GM21723 (cell line): ENCODE results near the gene RAB22A.

Source experiments
- ATAC-seq: cut with Tn5 transposase; IDR thresholded peaks from one replicate; pipeline ENCODE4 v1.9.1; 2021; ENCODE audit warnings: mild to moderate bottlenecking, moderate library complexity; ENCODE audit not compliant: unreplicated experiment

The RAB22A gene, protein sequence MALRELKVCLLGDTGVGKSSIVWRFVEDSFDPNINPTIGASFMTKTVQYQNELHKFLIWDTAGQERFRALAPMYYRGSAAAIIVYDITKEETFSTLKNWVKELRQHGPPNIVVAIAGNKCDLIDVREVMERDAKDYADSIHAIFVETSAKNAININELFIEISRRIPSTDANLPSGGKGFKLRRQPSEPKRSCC

DNA sequence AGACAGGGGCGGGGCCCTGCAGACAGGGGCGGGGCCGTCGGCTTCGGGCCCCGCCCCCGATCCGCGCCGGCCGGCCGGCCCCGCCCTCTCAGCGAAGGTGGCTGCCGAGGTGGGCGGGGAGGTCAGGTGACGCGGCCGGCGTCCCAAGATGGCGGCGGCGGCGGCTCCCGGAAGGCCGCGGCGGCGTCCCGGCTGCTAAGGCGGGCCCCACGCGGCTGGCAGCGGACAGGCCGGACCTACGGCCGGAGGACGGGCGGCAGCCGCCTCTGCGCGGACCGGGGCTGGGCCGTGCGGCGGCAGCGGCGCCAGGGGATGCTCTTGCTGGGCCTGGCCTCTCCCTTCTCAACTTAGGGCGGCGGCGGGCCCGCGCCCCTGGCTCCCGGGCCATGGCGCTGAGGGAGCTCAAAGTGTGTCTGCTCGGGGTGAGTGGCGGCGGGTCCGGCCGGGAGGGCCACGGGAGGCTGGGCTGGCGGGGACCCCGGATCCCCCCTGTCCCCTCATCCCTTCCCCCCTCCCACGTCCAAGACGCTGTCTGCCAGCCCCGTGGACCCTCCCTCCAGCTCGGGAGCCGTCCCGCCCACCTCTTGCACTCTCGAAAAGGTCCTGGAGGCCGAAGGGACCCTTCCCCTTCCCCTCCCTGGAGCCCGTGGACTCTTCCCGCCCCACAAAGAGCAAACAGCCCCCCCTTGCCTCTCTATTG, at the start of gene RAB22A:
RAB22A (plus strand) TSS at position 125 of the 700 bp plus-strand sequence; CDS start at position 387, 262 bp downstream.
- ATAC-seq: peak; percentile 71

DNA sequence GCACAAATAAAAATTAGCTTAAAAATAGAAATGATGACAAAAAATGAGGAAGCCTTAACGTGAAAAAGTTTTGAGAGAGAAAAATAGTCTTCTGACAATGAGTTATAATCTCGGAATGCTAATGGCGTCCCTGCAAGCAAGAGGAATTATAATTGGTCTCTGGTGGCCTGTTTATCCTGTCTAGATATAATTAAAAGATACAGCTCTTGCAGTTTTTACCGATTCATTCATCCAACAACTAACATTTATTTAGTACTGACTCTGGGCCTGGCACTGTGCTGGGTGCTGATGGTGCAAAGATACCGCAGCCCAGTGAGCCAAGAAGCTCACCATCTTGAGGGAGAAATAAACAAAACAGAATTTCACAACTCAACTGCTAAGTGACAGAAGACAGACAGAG, 49.5 kb upstream of the RAB22A start:
- no peak for ATAC-seq

DNA sequence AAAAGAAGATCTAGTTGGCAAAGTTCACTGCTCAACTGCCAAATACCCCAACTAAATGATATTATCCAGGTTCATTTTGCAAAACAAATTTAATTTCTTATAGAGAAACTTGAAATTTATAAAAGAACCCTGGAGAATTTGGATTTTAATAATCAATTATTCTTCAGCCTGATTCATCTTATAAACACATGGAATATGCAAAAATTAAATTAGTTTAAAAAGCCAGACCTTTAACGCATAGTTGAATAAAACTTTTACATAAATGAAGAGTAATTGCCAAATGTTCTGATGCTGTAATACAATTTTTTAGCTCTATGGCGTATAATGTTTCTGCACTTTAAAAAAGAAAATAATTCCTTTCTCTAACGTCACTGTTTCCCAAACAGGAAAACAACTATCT, 47.9 kb upstream of the RAB22A start:
- ATAC-seq: no peak

DNA sequence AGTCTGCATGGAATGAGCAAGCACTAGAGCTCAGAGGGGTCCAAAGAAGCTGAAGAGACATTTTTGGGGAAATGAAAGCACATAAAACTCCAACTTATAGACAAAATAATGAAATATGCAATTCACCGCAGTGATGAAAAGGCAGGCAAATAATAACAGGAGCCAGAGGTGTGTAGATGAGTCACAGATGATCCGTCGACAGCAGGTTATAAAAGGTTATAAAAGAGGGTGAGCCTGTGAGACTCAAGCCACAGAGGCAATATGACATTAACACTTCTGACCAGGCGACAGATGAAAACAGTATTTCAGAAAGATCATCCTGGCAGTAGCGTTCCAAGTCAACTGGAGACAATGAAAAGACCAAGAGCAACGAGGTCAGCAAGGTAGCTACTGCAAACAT, 45.2 kb upstream of the RAB22A start:
- ATAC-seq: no peak

DNA sequence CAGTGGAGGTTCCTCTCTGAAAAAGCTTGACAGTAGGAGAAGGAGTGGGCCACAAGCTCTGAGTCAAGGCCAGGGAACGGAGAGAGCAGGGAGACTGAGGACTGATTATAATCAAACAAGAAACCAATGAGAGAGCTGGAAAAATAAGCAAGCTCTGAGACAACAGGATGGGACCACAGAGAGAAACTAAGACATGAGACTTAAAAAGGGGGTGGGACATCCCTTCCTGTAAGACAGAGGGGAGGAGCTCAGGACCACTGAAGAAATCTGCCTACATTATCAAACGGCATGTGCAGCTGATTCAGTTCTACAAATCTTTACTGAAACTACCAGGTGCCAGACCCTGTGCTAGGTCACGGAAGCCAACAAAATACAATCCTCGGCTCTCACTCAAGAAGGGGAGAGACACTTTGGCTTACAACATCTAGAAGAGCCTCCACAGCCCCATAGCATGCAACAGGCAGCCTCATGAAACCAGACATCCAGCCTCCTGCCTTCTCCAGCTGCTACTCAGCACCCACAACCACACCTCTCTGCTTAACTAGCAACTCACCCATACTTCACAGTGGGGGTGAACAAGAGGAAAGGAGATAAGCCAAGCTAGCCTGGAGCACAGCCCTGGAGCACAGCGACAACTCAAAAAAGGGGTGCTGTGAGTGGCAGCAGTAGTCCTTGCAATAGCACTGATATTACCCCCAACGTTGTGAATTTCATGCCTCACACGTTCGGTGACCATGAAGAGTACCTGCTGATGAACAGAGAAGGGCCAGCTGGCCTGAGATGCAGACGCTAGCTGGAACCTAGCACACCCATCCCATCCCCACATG, 41.9 kb upstream of the RAB22A start:
- no peak for ATAC-seq

DNA sequence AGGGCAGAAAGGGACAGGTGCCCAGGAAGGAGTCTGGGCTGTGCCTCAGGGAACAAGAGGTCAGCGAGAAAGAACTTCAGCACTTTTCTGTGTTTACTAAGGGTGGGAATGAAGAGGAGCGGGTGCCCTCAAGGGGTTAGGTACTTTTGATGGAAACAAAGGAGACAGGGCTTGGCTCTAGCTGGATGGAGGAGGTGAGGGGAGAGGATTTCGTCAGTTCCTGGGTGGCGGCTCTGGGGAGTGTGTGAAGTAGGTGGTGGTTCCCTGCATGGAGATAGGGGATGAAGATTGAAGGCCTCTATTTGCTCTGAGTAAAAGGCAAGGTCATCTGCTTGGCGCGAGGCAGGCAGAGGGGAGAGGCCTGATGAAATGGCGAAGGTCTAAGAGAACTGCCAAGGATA, 41.1 kb upstream of the RAB22A start:
- no peak for ATAC-seq

DNA sequence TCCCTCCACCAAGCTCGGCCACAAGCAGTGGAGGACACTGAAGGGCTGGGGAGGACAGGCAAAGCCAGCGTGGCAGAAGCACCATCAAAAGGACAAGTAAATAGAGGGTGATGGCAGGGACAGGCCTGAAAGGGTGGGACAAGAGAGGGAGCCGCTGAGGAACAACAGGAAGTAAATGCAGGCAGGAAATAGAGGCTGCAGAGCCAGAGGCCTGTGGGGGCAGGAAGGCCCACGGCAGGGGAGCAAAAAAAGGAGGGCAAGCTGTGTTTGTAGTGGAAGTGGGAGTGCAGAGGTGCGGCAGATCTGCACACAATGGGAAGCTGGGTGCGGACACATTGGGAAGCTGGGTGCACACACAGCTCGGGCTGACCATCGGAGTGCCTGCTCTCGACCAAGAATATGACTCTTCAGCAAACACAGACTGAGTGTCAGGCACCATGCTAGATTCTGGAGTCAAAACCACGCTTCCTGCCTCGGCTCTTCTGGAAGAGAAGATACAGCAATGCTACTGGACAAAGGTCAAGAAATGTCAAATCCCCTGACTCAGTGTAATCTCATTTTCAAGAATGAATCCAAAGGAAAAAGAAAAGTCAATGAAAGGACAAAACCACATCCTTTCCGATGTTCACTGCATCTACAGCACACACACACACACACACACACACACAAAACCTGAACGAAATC, 40.4 kb upstream of the RAB22A start:
- no peak for ATAC-seq

DNA sequence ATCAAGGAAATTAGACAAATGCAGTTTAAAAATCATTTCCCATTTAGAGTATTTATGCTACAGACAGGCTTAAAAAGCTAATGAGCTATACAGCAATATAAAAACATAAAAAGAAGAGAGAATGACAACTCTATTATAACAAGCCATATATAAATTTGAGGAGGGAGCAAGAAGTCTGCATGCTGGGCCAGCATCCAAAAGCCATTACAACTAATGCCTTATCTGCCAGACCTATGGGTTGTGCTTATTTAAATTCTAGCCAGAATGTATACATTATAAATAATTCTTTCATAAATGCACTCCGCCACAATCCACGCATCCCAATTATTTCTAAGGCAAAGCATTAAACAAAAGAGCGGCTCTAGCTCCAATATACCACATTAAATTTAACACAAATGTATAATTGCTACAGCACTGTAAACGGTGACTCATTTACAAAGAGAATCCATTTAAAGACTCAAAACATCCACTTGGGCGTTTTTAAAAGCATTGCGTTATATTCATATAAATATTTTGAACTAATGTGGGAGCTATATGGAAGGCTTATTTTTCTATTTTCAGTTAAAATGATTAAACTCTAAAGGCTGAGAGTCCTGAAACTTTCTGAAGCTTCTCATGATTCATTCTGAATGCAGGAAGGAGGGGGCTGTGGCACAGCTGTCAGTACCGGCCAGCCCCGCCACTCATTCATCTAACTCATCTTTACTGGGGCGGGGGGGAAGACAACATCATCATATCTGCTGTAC, 37.7 kb upstream of the RAB22A start:
- ATAC-seq: no peak

DNA sequence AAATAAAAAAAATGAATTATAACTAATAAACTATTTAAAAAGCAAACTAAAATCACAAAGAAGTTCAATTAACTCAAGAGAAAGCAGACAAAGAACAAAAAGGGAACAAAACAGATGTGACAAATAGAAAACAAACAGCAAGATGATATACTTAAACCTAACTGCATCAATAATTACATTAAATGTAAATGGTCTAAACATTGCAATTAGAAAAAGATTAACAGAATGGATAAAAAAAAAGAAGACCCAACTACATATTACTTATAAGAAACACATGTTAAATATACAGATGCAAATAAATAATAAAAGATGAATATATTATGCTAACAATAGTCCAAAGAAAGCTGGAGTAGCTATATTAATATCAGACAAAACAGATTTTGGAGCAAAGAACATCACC, 35.1 kb upstream of the RAB22A start:
- no peak for ATAC-seq

DNA sequence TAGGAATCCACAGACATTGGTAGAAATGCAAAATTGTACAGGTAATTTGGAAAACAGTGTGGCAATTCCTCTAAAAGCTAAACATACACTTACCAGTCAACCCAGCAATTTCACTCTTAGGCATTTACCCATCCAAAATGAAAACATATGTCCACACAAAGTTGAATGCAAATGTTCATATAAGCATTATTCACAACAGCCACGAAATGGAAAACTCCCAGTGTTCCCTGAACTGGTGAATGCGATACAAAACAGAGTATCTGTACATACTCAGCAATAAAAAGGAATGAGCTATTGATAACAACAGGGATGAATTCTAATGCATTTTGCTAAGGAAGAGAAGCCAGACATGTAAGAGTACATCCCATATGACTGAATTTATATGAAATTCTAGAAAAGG, 32.4 kb upstream of the RAB22A start:
- no peak for ATAC-seq

DNA sequence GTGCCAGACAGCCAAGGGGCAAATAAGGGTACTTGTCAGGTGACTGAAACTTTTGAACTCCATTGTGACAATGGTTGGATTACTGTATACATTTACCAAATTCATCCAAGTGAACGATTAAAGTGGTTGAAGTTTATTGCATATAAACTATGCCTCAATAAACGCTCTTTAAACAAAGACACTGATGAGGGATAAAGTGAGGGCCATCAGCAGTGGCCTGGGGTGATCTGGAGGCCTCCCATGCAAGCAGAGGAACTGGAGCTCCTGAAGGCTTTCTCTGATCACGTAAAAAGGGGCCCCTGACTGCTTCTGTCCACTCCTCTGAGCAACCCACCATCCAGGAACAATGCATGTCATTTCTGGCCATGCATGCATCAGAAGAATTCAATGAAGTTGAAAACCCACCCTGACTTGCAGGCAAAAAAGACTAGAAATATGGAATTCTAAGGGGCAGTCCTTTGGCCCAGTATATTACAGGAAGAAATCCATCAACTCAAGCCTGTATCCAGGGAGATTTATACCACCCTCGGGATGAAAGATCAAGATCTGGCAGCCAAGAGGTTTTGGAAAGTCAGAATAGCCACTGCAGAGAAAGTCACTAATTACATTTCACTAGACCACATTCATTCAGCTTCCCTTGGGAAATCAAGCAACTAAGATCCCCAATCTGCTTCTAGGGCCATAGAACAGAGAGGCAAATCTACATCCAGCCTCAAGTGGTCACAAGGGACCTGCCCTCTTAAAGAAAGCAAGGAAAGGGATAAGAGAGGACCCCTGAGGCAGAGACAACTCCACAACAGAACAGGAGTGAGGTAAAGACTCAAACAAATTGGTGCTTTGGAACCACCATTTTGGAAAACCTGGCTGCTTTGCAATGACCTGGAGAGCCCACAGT, 31.7 kb upstream of the RAB22A start:
- ATAC-seq: no peak

DNA sequence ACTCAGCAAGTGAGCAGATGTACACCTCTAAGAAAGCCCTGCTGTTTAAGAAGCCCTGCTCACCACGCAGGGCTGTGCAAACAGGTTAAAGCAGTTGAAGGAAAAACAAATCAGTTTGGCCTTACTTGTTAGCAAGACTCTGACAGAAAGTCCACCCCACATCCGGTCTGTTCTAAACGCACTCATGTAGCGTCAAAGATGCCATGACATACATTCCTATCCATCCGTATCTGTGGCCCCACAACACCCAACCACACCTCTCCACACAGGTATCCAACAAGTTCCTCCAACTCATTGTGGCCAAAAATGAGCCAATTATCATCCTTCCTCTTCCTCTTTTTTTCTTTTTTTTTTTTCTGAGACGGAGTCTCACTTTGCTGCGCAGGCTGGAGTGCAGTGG, 22.8 kb upstream of the RAB22A start:
- ATAC-seq: no peak

DNA sequence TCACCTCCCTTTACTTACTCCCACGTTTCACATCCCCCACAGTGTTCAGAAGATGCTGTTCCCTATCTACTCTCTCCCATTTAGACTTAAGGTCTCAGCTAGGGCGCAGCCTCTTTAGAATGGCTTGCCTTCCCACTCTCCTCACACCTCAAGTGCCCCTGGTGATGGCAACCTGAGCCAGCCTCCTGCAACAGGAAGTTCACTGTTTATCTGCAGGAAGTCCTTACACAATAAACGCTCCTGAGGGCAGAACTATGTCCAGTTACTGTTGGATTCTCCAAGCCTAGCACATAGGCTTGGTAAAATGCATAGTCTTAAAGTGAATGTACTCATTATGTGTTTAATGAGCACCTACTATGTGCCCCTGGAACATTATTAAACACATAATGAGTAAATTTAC, 21.9 kb upstream of the RAB22A start:
- ATAC-seq: no peak

DNA sequence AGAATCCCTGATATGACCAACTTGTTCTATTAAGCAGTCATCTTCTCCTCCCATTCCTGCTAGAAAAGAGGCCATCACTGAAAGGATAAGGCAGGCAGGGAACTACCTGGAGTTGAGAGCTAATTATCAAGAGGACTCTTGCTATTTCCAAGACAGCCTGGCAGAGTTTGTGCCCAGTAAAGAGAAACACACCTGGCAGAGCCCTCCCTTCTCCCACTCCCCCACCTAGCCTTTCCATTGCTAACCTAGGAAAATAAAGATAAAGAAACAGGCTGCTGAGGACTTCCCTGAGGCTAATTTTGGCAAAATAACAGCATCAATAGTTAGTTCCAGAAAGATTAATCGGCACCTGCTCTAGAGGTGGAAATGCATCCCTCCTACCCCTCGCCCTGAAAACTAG, 20.4 kb upstream of the RAB22A start:
- no peak for ATAC-seq

DNA sequence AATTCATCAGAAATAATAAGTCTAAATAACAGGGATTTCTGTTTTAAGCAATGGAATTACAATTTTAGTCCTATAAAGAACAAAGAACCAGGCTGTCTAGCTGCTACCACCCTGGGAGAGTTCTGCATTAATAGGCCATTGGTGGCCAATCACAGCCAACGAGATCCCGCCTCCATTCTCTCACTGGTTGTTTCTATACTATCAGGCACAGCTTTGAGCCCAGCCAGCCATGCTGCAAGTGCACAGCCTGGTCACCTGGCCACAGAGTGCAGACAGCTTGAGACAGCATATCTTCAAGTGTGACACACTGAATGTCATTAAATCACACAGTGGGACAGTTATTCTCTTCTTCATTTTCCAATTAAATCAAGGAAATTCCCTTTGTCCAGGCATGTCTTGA, 16.1 kb upstream of the RAB22A start:
- ATAC-seq: no peak

DNA sequence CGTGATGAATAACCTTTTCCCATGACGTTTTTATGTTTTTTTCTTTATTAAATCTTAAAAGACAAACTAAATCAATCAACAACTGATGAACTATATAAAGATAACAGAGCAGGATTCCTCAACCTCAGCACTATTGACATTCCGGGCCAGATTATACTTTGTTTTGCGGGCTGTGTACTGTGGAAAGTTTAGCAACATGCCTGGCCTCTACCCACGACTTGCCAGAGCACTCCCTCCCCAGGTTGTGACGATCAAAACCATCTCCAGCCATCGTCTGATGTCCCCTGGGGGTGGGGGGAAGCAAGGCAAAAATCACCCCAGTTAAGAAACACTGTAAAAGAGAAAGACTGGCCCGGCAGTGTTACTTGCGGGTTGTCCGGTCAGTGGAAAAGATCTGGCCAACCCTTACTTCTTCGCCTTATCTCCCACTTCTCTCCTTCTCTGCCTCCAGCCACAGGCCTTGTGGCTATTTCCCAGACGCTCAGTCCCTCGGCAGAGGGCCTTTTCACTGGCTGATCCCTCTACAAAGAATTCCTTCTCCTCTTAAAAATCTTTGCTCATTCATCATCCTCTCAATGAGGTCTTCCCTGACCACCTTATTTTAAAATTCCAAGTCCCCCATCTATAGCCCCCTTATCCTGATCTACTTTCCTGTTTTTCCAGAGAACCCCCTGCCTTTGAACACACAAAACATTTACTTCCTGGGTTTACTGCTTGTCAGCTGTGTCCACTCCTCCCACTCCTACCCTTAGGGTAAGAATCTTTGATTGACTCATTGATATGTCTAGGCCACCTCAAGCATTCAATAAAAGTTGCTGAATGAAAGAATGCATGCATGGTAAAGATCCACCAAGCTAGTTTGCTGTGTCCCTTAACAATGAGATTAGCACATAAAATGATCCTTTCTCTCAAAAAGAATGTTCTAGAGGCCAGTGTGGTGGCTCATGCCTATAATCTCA, 14.7 kb upstream of the RAB22A start:
- no peak for ATAC-seq

DNA sequence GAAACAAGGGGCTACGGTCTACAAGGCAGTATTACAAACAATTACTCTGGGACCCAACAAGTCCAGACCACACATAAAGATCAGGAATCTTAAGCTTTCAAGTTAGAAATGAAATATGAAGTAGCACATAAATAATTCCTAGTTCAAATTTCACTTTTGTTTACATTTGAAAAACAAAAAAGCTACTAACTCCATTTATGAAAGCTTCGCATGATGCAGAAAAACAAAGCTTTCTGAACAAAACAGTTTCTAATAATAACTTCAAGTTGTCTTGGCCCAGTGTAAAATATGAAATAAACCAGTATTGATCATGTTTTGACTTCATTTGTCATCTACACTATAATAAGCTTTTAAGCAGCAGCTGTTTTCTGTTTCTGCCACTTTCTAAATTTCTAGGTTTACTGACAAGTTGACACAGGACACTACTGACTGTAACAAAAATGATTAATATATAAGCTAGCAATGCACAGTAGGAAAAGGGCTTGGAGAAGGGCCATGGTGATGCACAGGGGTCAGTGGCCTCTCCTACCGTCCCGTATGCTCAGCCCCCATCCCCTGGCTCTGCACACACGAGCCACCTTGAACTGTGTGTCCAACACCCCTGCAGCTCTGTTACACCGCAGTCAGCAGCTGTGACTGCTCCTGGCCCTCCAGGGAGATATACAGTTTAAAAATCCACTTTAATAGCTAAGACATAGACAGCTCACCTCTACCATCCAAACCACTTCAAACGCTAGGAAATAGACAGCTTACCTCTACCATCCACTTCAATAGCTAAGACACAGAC, 13.3 kb upstream of the RAB22A start:
- no peak for ATAC-seq

DNA sequence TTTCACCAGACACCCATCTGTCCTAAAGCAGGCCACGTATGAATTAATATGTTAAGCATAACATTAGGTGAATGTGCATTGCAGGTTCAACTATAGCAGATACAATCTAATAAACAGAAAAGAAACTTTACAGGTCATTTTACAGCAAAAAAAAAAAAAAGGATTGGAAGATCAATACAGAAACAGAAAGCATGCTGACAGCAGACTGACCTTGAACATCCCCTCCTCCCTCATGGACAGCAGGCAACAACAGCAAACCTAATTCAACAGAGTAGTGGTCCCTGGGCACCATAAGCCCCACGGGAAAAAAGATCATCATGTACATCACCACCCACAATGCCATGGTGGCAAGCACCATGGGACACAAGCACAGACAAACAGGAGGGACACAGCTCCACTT, 12.1 kb upstream of the RAB22A start:
- no peak for ATAC-seq
